Esophagus squamous epithelium (tissue), 5 donors: Measurements from ENCODE around the gene TMEM51. TPM values are rescaled to one million over a fixed set of nuclear protein-coding genes. Genes with fewer than 3 reads are reported as not detected.
"Not testable (repeated sequence)": the region's sequence is repeated elsewhere in the genome, so short reads cannot be mapped to it uniquely, and the experiment has no call there.

Experiments used
- DNase-seq: peaks from one replicate; lab custom pipeline; 2025; lab: John Stamatoyannopoulos, UW
- H3K27ac ChIP-seq, 4 donors: fragments of 200-600 bp; sonication (generic); one replicate each; pipeline ENCODE4 v1.5.1; 2016 to 2019; ENCODE audit warnings: mild to moderate bottlenecking in 1 of 4
- H3K27me3 ChIP-seq, 4 donors: fragments of 200-600 bp; sonication (generic); 1 replicate in 3 of 4; 2 replicates in 1 of 4; pipeline versions ENCODE4 v1.5.1 to v1.6.0; 2017 to 2021; ENCODE audit warnings: antibody characterized with exemption in 1 of 4
- H3K36me3 ChIP-seq, 3 donors: fragments of 200-600 bp; sonication (generic); one replicate each; pipeline ENCODE4 v1.5.1; 2016 to 2019
- H3K4me1 ChIP-seq, 3 donors: fragments of 200-600 bp; sonication (generic); one replicate each; pipeline ENCODE4 v1.5.1; 2017 to 2019
- H3K4me3 ChIP-seq, 4 donors: fragments of 200-600 bp; sonication (generic); 1 replicate in 3 of 4; 2 replicates in 1 of 4; pipeline ENCODE4 v1.5.1; 2016 to 2019; ENCODE audit warnings: mild to moderate bottlenecking in 2 of 4, moderate library complexity in 1 of 4
- H3K9me3 ChIP-seq, 3 donors: fragments of 200-600 bp; sonication (generic); one replicate each; pipeline ENCODE4 v1.5.1; 2016 to 2019
- POLR2A ChIP-seq, 4 donors: fragments of 450-650 bp; IDR thresholded peaks; one replicate each; pipeline ENCODE4 v1.6.1; 2017; ENCODE audit warnings: antibody characterized with exemption in 4 of 4, mild to moderate bottlenecking in 4 of 4, moderate library complexity in 3 of 4
- WGBS, 2 donors: methylation state at CpG; one replicate each; pipeline ENCODE4 v1.1.5; 2018; 5-methylcytosine and 5-hydroxymethylcytosine counted together
- intact Hi-C: fragments of 100-400 bp; cut with DNase I; formaldehyde crosslinking; loops from one replicate; pipeline ENCODE4 v1.15.0; 2022
- total RNA-seq, 4 donors: library from RNA; depleted of rRNA; stranded (reverse); fragments of >200 nt; gene quantifications; one replicate each; pipeline ENCODE4 v1.1.0, GENCODE V29; 2016
- TF ChIP-seq, protein P1 (sequence below), 6 experiments: fragments of 450-650 bp in 4 of 6; fragments of 200-600 bp in 2 of 6; sonication (generic) in 2 of 6; IDR thresholded peaks; one replicate each; pipeline ENCODE4 v1.5.1; 2016 to 2019; ENCODE audit warnings: antibody characterized with exemption in 6 of 6, mild to moderate bottlenecking in 4 of 6, moderate library complexity in 4 of 6
- donor health status: DM: yes; HTN: yes; CAD: no.

Gene TMEM51
- total RNA-seq, 4 donors from 2014 or later = 11.6 to 23.7 (median 17.7) TPM

DNA sequence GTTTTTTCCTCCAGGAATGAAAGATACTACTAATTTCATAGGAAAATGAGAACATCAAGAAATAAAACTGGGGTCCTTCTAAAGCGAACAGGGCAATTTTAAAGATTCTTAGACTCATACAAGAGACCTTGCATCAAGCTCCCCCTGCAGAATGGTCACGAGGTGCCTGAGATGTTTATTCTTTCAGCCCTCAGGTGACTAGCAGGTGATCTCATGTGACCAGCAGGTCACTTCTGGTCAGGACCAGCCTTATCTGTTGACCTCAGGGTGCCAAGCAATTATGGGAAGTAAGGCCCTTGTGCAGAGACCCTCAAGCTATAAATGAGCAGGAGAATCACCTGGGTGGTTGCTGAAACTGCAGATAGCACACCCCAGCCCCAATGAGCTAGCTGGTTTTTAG lies 20.6 kb upstream of the TMEM51 start:
- Histone ChIP-seq H3K4me1 (no peaks in the 10 kb centered on the region), H3K9me3 (no peaks in the 10 kb centered on the region), H3K27me3 (peaks cover 0 to 22% (median 0%) of the 10 kb centered on the region in 4 donors), H3K27ac (no peak overlapping the region), H3K36me3 (no peaks in the 10 kb centered on the region), H3K4me3 (no peak overlapping the region)
- intact Hi-C loops = loop anchor here (5.0 kb wide), 1 partner anchor 169 kb away; no protein-coding TSS in a partner anchor
- DNase-seq = no peak
- 63 to 95% methylated on average over 1 to 2 of the region's 2 CpGs for WGBS, 2 donors
- TF ChIP-seq, protein P1, sequence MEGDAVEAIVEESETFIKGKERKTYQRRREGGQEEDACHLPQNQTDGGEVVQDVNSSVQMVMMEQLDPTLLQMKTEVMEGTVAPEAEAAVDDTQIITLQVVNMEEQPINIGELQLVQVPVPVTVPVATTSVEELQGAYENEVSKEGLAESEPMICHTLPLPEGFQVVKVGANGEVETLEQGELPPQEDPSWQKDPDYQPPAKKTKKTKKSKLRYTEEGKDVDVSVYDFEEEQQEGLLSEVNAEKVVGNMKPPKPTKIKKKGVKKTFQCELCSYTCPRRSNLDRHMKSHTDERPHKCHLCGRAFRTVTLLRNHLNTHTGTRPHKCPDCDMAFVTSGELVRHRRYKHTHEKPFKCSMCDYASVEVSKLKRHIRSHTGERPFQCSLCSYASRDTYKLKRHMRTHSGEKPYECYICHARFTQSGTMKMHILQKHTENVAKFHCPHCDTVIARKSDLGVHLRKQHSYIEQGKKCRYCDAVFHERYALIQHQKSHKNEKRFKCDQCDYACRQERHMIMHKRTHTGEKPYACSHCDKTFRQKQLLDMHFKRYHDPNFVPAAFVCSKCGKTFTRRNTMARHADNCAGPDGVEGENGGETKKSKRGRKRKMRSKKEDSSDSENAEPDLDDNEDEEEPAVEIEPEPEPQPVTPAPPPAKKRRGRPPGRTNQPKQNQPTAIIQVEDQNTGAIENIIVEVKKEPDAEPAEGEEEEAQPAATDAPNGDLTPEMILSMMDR (IDR thresholded peaks at IDR 0.05) = no peak
- TF ChIP-seq POLR2A (IDR thresholded peaks at IDR 0.05) = no peak

DNA sequence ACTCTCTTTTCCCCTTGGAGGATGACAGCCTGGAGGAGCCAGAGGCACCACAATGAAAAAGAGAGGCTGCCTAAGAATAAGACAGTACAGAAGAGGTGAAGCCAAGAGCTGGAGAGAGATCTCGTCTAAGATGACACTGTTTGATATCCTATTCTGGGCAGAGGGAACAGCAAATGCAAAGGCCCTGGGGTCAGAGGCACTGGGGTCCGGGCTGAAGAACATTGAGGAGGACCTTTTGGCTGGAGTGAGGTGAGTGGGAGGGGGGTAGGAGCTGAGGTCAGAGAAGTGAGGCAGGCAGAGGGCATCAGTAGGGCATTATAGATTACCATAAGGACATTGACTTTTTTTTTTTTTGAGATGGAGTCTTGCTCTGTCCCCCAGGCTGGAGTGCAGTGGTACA lies 19.3 kb upstream of the TMEM51 start:
- 66 to 72% methylated on average over 2 of the region's 2 CpGs for WGBS, 2 donors
- no peaks in the 10 kb centered on the region for H3K9me3 ChIP-seq
- no peaks in the 10 kb centered on the region for H3K4me1 ChIP-seq
- no peaks in the 10 kb centered on the region for H3K36me3 ChIP-seq
- no peak for TF ChIP-seq POLR2A (IDR thresholded peaks at IDR 0.05)
- TF ChIP-seq, protein P1 (IDR thresholded peaks at IDR 0.05) = no peak
- no peak overlapping the region for H3K4me3 ChIP-seq
- intact Hi-C loops = loop anchor here (5.0 kb wide), 1 partner anchor 168 kb away; no protein-coding TSS in a partner anchor
- no peak overlapping the region for H3K27ac ChIP-seq
- no peak for DNase-seq
- H3K27me3 ChIP-seq = peaks cover 0 to 22% (median 0%) of the 10 kb centered on the region in 4 donors

DNA sequence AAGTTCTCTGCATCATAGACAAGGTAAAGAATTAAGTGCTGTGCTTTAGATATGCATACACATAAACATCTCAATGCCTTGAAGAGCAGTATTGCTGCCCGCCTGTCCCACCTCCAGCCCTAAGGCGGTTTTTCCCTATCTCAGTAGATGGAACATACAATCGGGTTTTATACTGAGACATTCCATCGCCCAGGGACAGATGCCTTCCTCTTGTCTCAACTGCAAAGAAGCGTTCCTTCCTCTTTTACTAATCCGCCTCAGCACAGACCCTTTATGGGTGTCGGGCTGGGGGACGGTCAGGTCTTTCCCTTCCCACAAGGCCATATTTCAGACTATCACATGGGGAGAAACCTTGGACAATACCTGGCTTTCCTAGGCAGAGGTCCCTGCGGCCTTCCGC lies 17.9 kb upstream of the TMEM51 start:
- H3K27ac ChIP-seq, H3K36me3 ChIP-seq, H3K4me1 ChIP-seq, H3K4me3 ChIP-seq, intact Hi-C loops, H3K9me3 ChIP-seq, DNase-seq: not testable (repeated sequence)
- WGBS, 2 donors = 66 to 74% methylated on average over 8 of the region's 10 CpGs
- H3K27me3 ChIP-seq = peaks cover 0 to 22% (median 0%) of the 10 kb centered on the region in 4 donors

DNA sequence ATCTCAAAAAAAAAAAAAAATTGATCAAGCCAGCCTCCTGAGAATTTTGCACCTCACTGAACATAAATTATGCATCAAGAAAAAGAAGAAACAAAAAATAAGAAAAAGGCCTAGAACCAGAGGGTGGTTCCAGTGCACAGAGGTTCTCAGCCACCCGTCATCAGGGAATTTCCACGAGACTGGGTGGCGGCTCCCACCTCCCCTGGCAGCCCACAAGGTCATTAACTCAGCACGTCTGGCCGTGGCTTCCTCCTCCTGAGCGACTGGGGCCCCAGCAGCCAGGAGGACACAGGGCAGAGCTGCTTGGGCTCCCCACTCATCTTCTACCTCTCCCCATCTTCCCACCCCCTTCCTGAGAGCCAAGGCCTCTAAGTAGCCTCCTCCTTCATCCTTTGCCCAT lies 15.7 kb upstream of the TMEM51 start:
- Histone ChIP-seq H3K4me3 (no peak overlapping the region), H3K36me3 (no peaks in the 10 kb centered on the region), H3K4me1 (peaks cover 0 to 9% (median 7%) of the 10 kb centered on the region in 3 donors), H3K27ac (no peak overlapping the region), H3K9me3 (no peaks in the 10 kb centered on the region), H3K27me3 (peaks cover 0 to 22% (median 0%) of the 10 kb centered on the region in 4 donors)
- TF ChIP-seq, protein P1 (IDR thresholded peaks at IDR 0.05) = no peak
- TF ChIP-seq POLR2A (IDR thresholded peaks at IDR 0.05) = no peak
- no peak for DNase-seq
- intact Hi-C loops = no loop called here
- 38 to 39% methylated on average over 5 to 6 of the region's 6 CpGs for WGBS, 2 donors

DNA sequence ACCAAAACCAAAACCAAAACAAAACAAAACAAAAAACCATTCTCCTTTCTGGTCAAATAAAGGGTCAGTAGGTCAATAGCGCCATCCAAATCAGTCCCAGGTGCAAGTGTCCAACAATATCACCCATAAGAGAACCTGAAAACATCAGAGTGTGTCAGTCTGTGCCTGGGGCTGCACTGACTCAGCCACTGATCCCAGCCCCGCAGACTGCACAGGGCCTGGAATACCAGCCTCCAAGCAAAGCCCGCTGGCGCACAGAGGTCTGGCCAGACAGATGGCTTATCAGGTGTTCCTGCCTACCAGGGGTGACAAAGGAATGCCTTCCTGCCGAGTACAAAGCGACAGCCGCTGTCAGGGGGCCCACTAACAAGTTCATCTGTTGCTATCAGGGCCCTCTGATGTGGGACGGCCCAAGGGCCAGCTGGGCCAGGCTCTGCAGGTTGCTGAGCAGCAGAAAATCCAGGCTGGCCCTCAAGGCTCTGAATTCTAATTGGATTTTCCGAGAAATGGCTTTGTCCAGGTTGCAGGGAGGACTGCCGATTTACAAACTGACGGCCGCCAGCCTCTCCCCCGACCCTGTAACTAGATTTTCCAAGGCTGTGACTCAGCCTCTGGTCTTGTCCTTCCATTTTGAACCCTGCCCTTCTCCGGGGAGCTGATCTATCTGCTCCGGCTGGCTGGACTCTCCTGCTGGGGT lies 13.7 kb upstream of the TMEM51 start:
- DNase-seq = no peak
- WGBS, 2 donors = 57 to 69% methylated on average over 6 to 10 of the region's 15 CpGs

More for the DNA sequence above, 13.7 kb upstream of the TMEM51 start:
- no peak overlapping the region for H3K4me3 ChIP-seq
- TF ChIP-seq POLR2A (IDR thresholded peaks at IDR 0.05) = no peak
- TF ChIP-seq, protein P1 (IDR thresholded peaks at IDR 0.05) = no peak
- H3K36me3 ChIP-seq = no peaks in the 10 kb centered on the region
- no peaks in the 10 kb centered on the region for H3K9me3 ChIP-seq
- intact Hi-C loops = no loop called here
- no peak overlapping the region for H3K27ac ChIP-seq
- H3K27me3 ChIP-seq = peaks cover 0 to 4% (median 0%) of the 10 kb centered on the region in 4 donors
- peaks cover 0 to 9% (median 7%) of the 10 kb centered on the region in 3 donors for H3K4me1 ChIP-seq
